Measurements from ENCODE around the gene IRF2BP2. TPM values are rescaled to one million over a fixed set of nuclear protein-coding genes. Genes with fewer than 3 reads are reported as not detected.

IRF2BP2 gene
- total RNA-seq, 1 donor from 2014 or later: 55.6 TPM

- no peak overlapping the region for H3K4me3 Mint-ChIP-seq
- DNase-seq (ENCODE audit: low read depth, low spot score): no peak
- H3K27ac Mint-ChIP-seq (ENCODE audit: unreplicated experiment): no peak overlapping the region
- H3K36me3 Mint-ChIP-seq (ENCODE audit: low read depth): no peaks in the 10 kb centered on the region
- H3K4me1 Mint-ChIP-seq: peaks cover 46% of the 10 kb centered on the region
- H3K27me3 Mint-ChIP-seq (ENCODE audit: low read depth): no peaks in the 10 kb centered on the region
- TF ChIP-seq CTCF (conservative IDR thresholded peaks at IDR 0.05): no peak
- peaks cover 3% of the 10 kb centered on the region for H3K9me3 Mint-ChIP-seq
Measured at GRCh38 chr1:234584926-234585325, 25.1 kb downstream of the IRF2BP2 start.

- no peak for TF ChIP-seq CTCF (conservative IDR thresholded peaks at IDR 0.05)
- Mint-ChIP-seq H3K27ac (ENCODE audit: unreplicated experiment) (peak overlapping the region; percentile 83), H3K4me1 (peaks cover 46% of the 10 kb centered on the region), H3K36me3 (ENCODE audit: low read depth) (no peaks in the 10 kb centered on the region), H3K27me3 (ENCODE audit: low read depth) (no peaks in the 10 kb centered on the region), H3K4me3 (no peak overlapping the region), H3K9me3 (peaks cover 3% of the 10 kb centered on the region)
- DNase-seq (ENCODE audit: low read depth, low spot score): no peak
Measured at GRCh38 chr1:234584420-234584805, 25.6 kb downstream of the IRF2BP2 start.

GRCh38 chr1:234583755-234584419, 26.1 kb downstream of the IRF2BP2 start:
- Mint-ChIP-seq H3K4me3 (no peak overlapping the region), H3K27ac (ENCODE audit: unreplicated experiment) (peak overlapping the region; percentile 83), H3K36me3 (ENCODE audit: low read depth) (no peaks in the 10 kb centered on the region), H3K27me3 (ENCODE audit: low read depth) (no peaks in the 10 kb centered on the region), H3K4me1 (peaks cover 46% of the 10 kb centered on the region), H3K9me3 (peaks cover 3% of the 10 kb centered on the region)
- TF ChIP-seq CTCF (conservative IDR thresholded peaks at IDR 0.05): no peak
- DNase-seq (ENCODE audit: low read depth, low spot score): no peak

DNA sequence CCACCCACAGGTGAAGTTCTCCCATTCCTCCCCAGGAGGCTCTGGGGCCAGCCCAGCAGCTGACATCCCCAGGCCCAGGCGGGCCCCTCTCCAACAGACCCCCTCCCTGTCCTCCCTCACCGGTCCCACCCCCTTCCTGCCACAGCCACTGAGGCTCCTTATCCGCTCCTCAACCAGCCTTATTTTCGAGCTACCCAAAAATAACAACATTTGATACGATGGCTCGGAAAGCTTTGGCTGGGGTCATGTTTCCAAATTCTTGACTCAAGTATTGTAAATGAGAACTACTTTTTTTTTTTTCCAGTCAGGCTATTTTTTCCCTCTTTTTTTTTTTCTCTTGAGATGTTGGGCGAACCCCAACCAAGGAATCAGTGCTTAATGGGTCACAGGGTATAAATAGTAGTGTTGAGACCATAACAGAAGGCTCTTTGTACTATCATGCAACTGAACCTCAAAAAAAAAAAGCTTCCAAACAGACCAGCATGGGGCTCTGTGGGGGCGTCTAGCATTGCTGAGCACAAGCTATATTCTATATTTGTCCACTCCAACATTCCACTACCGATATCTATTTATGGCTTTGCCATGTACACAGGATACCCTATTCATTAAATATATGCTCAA, 27.2 kb downstream of the IRF2BP2 start:
- DNase-seq (ENCODE audit: low read depth, low spot score): no peak
- no peak for TF ChIP-seq CTCF (conservative IDR thresholded peaks at IDR 0.05)
- H3K9me3 Mint-ChIP-seq: peaks cover 3% of the 10 kb centered on the region
- no peaks in the 10 kb centered on the region for H3K36me3 Mint-ChIP-seq (ENCODE audit: low read depth)
- peaks cover 50% of the 10 kb centered on the region for H3K4me1 Mint-ChIP-seq
- H3K4me3 Mint-ChIP-seq: peak overlapping the region; percentile 61
- no peaks in the 10 kb centered on the region for H3K27me3 Mint-ChIP-seq (ENCODE audit: low read depth)
- H3K27ac Mint-ChIP-seq (ENCODE audit: unreplicated experiment): no peak overlapping the region

DNA sequence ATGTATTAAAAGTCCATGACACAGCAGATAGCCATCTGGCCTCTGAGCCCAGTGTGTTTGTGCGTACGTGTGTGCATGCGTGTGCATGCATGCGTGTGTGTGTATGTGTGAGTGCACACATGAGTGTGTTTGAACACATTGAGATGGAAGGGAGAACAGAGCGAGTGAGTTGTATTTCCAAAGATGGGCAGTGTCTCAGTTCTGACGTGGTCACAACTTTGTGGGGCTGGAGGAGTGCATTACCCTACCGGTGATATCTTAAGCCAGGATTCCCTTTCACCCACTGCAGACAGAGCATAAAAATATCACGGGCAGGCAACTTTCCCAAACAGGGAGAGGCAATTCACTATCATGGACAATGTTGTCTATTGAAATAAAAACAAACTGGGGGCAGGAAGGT, 27.8 kb downstream of the IRF2BP2 start:
- Mint-ChIP-seq H3K27ac (ENCODE audit: unreplicated experiment) (no peak overlapping the region), H3K36me3 (ENCODE audit: low read depth) (no peaks in the 10 kb centered on the region), H3K4me3 (peak overlapping the region; percentile 18), H3K4me1 (peaks cover 52% of the 10 kb centered on the region), H3K27me3 (ENCODE audit: low read depth) (no peaks in the 10 kb centered on the region), H3K9me3 (peaks cover 3% of the 10 kb centered on the region)
- TF ChIP-seq CTCF (conservative IDR thresholded peaks at IDR 0.05): no peak
- no peak for DNase-seq (ENCODE audit: low read depth, low spot score)

All from neural crest cell (in vitro differentiated cells).